Lower leg skin (tissue), 3 donors: ENCODE measurements around the gene AIMP1.

ENCODE experiments used
- CTCF ChIP-seq, 3 donors: fragments of 450-650 bp; IDR thresholded peaks; one replicate each; pipeline ENCODE4 v1.5.1; 2016; ENCODE audit warnings: antibody characterized with exemption in 3 of 3, mild to moderate bottlenecking in 3 of 3, moderate library complexity in 2 of 3
- POLR2A ChIP-seq, 2 donors: fragments of 450-650 bp; IDR thresholded peaks; one replicate each; pipeline ENCODE4 v1.6.1; 2016 to 2017; ENCODE audit warnings: antibody characterized with exemption in 2 of 2, mild to moderate bottlenecking in 1 of 2, moderate library complexity in 1 of 2

DNA sequence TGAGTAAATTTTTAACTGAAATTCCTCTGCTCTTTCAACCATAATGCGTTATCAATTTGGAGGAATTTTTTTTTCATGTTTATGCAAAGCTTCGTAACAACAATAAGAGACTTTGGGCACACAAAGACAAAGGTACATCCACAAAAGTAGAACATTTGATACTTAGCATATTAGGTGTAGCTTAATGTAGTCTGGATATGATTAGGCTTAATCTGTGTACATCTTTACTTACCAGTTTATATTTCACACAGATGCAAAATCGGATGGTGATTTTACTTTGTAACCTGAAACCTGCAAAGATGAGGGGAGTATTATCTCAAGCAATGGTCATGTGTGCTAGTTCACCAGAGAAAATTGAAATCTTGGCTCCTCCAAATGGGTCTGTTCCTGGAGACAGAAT lies 20.3 kb downstream of the AIMP1 start:
- TF ChIP-seq CTCF (IDR thresholded peaks at IDR 0.05) (no peak), POLR2A (IDR thresholded peaks at IDR 0.05) (no peak)
